GM12865 (cell line): ENCODE data around the gene IQCK.

Experiments
- DNase-seq: peaks from one replicate; pipeline ENCODE4 v3.0.0; 2010; ENCODE audit warnings: low read depth
- H3K4me3 ChIP-seq: 2 replicates; pipeline ENCODE4 v1.5.1; 2011; ENCODE audit warnings: mild to moderate bottlenecking, low read depth, low read length, control low read depth
- TF ChIP-seq, protein P1 (sequence below): IDR thresholded peaks from 2 replicates; pipeline ENCODE4 v1.5.1; 2011; ENCODE audit warnings: low read length, control low read depth, low read depth, inconsistent platforms; ENCODE audit not compliant: insufficient read depth; ENCODE audit errors: missing control alignments

Gene IQCK

DNA sequence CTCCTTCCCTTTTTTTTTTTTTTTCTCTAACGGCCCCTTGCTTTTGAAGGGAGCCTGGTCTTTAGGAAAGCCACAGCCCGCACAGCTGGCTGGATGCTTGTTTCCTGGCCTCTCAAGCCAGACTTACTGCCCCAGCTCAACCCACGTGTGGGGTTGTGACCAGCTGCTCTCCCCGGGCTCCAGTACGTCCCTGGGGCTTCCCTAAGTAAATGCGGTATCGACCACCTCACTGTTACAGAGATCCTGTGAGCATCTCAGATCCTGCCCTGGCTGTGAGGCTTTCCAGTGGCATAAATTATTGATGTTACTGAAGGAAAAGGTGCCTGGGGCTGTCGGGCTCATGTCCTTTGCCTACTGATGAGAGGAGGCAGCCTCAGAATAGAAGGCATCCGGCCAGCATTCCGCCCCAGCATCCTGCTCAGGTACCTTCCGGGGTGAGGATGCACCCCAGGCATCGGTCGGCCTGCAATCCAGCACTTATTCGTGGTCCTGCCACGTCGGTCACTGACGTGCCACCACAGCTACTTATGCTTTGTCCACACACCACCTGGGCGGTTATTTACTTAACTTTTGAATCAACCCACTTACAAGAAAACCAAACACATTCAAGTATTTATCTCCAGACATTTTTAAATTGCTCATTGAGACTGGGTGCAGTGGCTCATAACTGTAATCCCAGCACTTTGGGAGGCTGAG is 156.9 kb downstream of the IQCK start:
- no peak for DNase-seq
- TF ChIP-seq, protein P1, sequence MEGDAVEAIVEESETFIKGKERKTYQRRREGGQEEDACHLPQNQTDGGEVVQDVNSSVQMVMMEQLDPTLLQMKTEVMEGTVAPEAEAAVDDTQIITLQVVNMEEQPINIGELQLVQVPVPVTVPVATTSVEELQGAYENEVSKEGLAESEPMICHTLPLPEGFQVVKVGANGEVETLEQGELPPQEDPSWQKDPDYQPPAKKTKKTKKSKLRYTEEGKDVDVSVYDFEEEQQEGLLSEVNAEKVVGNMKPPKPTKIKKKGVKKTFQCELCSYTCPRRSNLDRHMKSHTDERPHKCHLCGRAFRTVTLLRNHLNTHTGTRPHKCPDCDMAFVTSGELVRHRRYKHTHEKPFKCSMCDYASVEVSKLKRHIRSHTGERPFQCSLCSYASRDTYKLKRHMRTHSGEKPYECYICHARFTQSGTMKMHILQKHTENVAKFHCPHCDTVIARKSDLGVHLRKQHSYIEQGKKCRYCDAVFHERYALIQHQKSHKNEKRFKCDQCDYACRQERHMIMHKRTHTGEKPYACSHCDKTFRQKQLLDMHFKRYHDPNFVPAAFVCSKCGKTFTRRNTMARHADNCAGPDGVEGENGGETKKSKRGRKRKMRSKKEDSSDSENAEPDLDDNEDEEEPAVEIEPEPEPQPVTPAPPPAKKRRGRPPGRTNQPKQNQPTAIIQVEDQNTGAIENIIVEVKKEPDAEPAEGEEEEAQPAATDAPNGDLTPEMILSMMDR, result no peak

GRCh38 chr16:19875900-19876299 is 157.8 kb downstream of the IQCK start:
- DNase-seq, result no peak
- TF ChIP-seq, protein P1, result no peak
- no peak overlapping the region for H3K4me3 ChIP-seq

More for the DNA sequence above, 156.9 kb downstream of the IQCK start:
- H3K4me3 ChIP-seq, result no peak overlapping the region

DNA sequence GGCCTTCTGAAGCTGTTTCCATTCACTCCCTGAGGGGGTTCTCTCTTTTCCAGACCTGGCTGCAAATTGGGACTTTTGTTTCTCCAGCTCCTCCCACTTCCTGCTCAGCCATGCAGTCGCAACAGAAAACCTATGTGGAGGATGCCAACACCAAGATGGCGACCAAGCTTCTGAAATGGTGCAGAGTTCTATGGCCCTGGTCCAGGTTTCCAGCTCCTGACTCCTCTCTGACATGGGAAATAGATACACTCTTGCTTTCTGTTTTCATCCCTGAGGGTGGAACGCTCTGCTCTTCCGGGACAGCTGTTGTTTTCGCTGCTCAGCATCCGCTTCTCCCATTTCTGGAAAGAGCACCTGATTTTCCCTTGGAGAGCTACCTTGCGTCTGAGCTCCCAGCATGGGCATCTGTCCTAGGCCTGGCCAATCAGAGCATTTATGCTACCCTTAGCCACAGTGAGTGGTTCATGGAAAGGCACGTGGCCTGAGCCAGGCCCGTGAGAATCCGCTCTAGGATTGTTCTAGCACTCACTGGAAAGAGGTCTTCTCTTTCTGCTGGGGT is 158.5 kb downstream of the IQCK start:
- no peak for DNase-seq
- TF ChIP-seq, protein P1, result no peak
- H3K4me3 ChIP-seq, result no peak overlapping the region

DNA sequence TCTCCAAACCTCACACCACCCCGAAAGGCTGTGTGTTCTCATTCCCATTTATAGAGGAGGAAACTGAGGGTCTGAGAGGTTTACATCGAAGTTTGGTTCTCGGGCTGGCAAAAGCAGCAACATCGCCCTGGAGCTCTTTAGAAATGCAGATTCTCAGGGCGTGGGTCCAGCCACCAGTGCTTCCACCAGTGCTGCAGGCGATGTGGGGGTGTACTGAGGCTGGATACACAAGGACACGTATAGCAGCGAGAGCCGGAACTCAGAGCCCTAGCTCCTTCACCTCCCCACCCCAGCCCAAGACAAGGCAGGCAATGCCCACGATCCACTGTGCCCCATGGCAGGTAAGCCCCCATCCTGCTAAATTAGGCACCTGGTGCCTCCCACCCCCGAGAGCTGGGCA is 160.7 kb downstream of the IQCK start:
- no peak overlapping the region for H3K4me3 ChIP-seq
- no peak for DNase-seq
- TF ChIP-seq, protein P1, result no peak

DNA sequence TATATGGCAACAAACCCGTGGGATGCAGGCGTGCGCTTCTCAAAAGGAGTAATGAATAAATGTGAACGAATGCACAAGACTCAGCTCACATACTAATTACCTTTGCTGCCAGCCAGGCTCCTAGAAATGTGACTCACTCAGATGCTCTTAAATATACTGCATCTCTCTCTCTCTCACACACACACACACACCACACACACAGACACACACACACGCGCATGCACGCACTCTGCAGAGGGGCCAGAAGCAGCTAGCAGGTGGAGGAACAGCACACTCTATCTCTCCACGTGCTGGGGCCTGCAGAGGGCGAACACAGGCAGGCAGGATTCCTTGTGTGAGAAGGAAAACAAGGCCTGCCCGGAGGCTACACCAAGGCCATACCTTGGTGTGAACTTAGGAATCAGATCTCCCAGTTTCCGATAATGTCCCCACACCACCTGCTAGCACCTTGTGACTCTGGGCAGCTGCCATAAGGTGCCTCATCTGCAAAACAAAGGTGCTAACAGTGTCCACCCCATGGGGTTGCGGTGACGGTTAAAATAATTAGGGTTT is 161.2 kb downstream of the IQCK start:
- no peak for DNase-seq
- no peak overlapping the region for H3K4me3 ChIP-seq
- TF ChIP-seq, protein P1, result no peak

GRCh38 chr16:19881028-19881427 is 163.0 kb downstream of the IQCK start:
- H3K4me3 ChIP-seq, result no peak overlapping the region
- TF ChIP-seq, protein P1, result no peak
- no peak for DNase-seq
